Measurements from ENCODE around the gene CAPZB. TPM values are rescaled to one million over a fixed set of nuclear protein-coding genes. Genes with fewer than 3 reads are reported as not detected.

The CAPZB gene
- total RNA-seq, 1 donor from 2014 or later: 291 TPM

DNA sequence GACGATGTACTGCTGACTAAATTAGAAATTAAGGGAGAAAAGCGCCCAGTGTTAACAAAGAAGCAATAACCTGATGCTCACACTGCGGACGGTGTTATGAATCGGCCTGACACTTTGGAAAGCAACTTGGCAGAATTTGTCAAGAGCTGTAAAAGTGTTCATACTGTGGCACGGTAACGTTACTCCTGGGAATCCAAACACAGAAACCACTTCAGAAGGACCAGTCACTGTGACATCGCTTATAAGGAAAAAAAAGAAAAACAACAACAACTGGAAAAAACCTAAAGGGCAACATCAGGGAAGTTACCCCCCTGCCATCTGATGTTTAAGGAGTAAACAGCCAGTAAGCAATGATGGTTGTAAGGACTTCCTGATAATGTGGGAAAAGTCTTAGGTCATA lies 27.7 kb downstream of the CAPZB start:
- Mint-ChIP-seq H3K27me3 (no peaks in the 10 kb centered on the region), H3K36me3 (ENCODE audit: low read depth) (peaks cover 14% of the 10 kb centered on the region), H3K27ac (peak overlapping the region; percentile 45), H3K4me1 (peaks cover 63% of the 10 kb centered on the region), H3K9me3 (no peaks in the 10 kb centered on the region), H3K4me3 (peak overlapping the region; percentile 5)
- no peak for DNase-seq
- intact Hi-C loops (cut with micrococcal nuclease): no loop called here

- intact Hi-C loops (cut with micrococcal nuclease): no loop called here
- no peaks in the 10 kb centered on the region for H3K9me3 Mint-ChIP-seq
- H3K36me3 Mint-ChIP-seq (ENCODE audit: low read depth): peaks cover 14% of the 10 kb centered on the region
- peak overlapping the region; percentile 45 for H3K27ac Mint-ChIP-seq
- peaks cover 65% of the 10 kb centered on the region for H3K4me1 Mint-ChIP-seq
- no peak for DNase-seq
- peak overlapping the region; percentile 5 for H3K4me3 Mint-ChIP-seq
- H3K27me3 Mint-ChIP-seq: no peaks in the 10 kb centered on the region
These were observed 28.3 kb downstream of the CAPZB start for GRCh38 chr1:19456968-19457441.

- peaks cover 18% of the 10 kb centered on the region for H3K36me3 Mint-ChIP-seq (ENCODE audit: low read depth)
- no peaks in the 10 kb centered on the region for H3K27me3 Mint-ChIP-seq
- no peaks in the 10 kb centered on the region for H3K9me3 Mint-ChIP-seq
- H3K4me3 Mint-ChIP-seq: no peak overlapping the region
- no peak for DNase-seq
- intact Hi-C loops (cut with micrococcal nuclease): no loop called here
- no peak overlapping the region for H3K27ac Mint-ChIP-seq
- peaks cover 63% of the 10 kb centered on the region for H3K4me1 Mint-ChIP-seq
These were observed 30.0 kb downstream of the CAPZB start for GRCh38 chr1:19455353-19455752.

DNA sequence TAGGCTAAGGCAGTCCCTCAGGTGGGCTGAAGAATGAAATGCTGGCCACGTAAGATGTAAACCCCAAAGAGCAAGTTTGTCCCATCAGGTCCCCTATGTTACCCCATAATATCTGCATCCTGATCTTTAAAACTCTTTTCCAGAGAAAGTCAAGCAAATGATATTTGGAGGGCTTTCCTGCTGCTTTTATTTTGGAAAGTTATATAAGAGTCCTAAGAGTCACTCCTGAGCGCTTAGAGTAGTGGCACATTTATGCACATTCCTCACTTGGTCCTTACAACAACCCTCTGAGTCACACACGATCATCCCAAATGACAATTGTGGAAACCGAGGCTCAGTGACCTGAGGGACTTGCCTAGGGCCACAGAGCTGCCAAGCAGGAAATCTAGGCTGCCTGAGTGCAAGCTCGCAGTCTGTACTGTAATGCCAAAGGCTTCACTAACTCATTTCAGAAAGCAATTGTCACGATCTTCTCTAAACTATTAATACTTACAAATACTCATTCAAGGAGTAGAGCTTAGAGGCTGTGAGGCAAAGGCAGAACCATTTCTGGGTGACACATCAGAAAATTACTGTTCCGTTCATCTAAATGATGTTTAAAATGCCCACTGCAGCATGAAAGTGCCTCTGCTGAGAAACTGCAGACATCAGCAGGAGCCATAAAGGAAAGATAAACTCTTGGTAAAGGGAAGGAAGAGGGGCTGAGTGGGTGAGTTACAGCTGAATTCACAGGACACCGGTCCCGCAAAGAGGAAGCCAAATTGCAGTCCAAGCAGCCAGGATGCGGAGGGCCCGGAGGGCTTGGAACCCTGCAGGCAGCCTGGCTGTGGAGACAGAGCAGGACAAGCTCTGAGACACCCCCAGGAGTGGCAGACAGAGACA lies 30.8 kb downstream of the CAPZB start:
- intact Hi-C loops (cut with micrococcal nuclease): no loop called here
- no peak for DNase-seq
- H3K27me3 Mint-ChIP-seq: no peaks in the 10 kb centered on the region
- no peaks in the 10 kb centered on the region for H3K9me3 Mint-ChIP-seq
- peak overlapping the region; percentile 21 for H3K4me3 Mint-ChIP-seq
- peaks cover 64% of the 10 kb centered on the region for H3K4me1 Mint-ChIP-seq
- H3K36me3 Mint-ChIP-seq (ENCODE audit: low read depth): peaks cover 14% of the 10 kb centered on the region
- H3K27ac Mint-ChIP-seq: peak overlapping the region; percentile 73

- no peak overlapping the region for H3K27ac Mint-ChIP-seq
These were observed 31.6 kb downstream of the CAPZB start for GRCh38 chr1:19453741-19454201.

GRCh38 chr1:19452221-19452663 lies 33.1 kb downstream of the CAPZB start:
- H3K27ac Mint-ChIP-seq: peak overlapping the region; percentile 85
- H3K36me3 Mint-ChIP-seq (ENCODE audit: low read depth): peaks cover 28% of the 10 kb centered on the region
- no peaks in the 10 kb centered on the region for H3K27me3 Mint-ChIP-seq
- no peak for DNase-seq
- intact Hi-C loops (cut with micrococcal nuclease): no loop called here
- no peaks in the 10 kb centered on the region for H3K9me3 Mint-ChIP-seq
- no peak overlapping the region for H3K4me3 Mint-ChIP-seq
- peaks cover 67% of the 10 kb centered on the region for H3K4me1 Mint-ChIP-seq

More at GRCh38 chr1:19453741-19454201, 31.6 kb downstream of the CAPZB start:
- no peaks in the 10 kb centered on the region for H3K9me3 Mint-ChIP-seq
- no peaks in the 10 kb centered on the region for H3K27me3 Mint-ChIP-seq
- H3K36me3 Mint-ChIP-seq (ENCODE audit: low read depth): peaks cover 20% of the 10 kb centered on the region
- intact Hi-C loops (cut with micrococcal nuclease): no loop called here
- DNase-seq: no peak
- peaks cover 63% of the 10 kb centered on the region for H3K4me1 Mint-ChIP-seq
- no peak overlapping the region for H3K4me3 Mint-ChIP-seq

GRCh38 chr1:19450811-19451515 lies 34.4 kb downstream of the CAPZB start:
- no peaks in the 10 kb centered on the region for H3K27me3 Mint-ChIP-seq
- H3K4me3 Mint-ChIP-seq: peak overlapping the region; percentile 26
- H3K36me3 Mint-ChIP-seq (ENCODE audit: low read depth): peaks cover 29% of the 10 kb centered on the region
- peak overlapping the region; percentile 94 for H3K27ac Mint-ChIP-seq
- intact Hi-C loops (cut with micrococcal nuclease): loop anchor here (1.0 to 2.0 kb wide), 3 partner anchors 8 to 60 kb away; no protein-coding TSS in a partner anchor
- peaks cover 67% of the 10 kb centered on the region for H3K4me1 Mint-ChIP-seq
- no peak for DNase-seq
- H3K9me3 Mint-ChIP-seq: no peaks in the 10 kb centered on the region

- H3K4me1 Mint-ChIP-seq: peaks cover 69% of the 10 kb centered on the region
- no peak overlapping the region for H3K4me3 Mint-ChIP-seq
- H3K27me3 Mint-ChIP-seq: no peaks in the 10 kb centered on the region
- intact Hi-C loops (cut with micrococcal nuclease): loop anchor here (1.0 to 2.0 kb wide), 3 partner anchors 10 to 58 kb away; no protein-coding TSS in a partner anchor
- no peak for DNase-seq
- H3K36me3 Mint-ChIP-seq (ENCODE audit: low read depth): peaks cover 28% of the 10 kb centered on the region
- H3K9me3 Mint-ChIP-seq: no peaks in the 10 kb centered on the region
- H3K27ac Mint-ChIP-seq: peak overlapping the region; percentile 90
These were observed 35.7 kb downstream of the CAPZB start for GRCh38 chr1:19449454-19450228.

GRCh38 chr1:19448491-19449439 lies 36.6 kb downstream of the CAPZB start:
- no peaks in the 10 kb centered on the region for H3K27me3 Mint-ChIP-seq
- no peaks in the 10 kb centered on the region for H3K9me3 Mint-ChIP-seq
- H3K4me1 Mint-ChIP-seq: peaks cover 68% of the 10 kb centered on the region
- peaks cover 28% of the 10 kb centered on the region for H3K36me3 Mint-ChIP-seq (ENCODE audit: low read depth)
- intact Hi-C loops (cut with micrococcal nuclease): loop anchor here (1.0 kb wide), 1 partner anchor 38 kb away; no protein-coding TSS in a partner anchor
- peak overlapping the region; percentile 58 for H3K4me3 Mint-ChIP-seq
- no peak for DNase-seq
- peak overlapping the region; percentile 90 for H3K27ac Mint-ChIP-seq

DNA sequence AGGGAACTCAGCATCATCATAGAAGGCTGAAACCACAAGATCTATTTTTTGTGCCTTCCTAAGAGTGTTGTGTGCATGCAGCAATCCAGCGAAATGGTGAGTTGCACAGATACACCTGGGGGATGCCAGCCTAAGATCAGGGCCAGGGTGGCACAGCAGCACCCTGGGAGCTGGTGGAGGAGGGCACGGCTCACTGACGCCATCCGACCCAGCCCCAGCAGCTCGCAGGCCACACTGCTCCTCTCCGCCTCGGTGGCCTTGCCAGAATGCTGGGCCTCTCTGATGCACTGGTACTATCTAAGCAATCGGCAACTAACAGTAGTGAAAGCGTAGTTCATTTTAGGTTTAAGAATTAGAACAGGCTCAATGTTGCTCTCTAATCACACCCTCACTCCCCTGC lies 37.8 kb downstream of the CAPZB start:
- no peaks in the 10 kb centered on the region for H3K9me3 Mint-ChIP-seq
- no peaks in the 10 kb centered on the region for H3K27me3 Mint-ChIP-seq
- H3K4me1 Mint-ChIP-seq: peaks cover 66% of the 10 kb centered on the region
- no peak overlapping the region for H3K4me3 Mint-ChIP-seq
- H3K27ac Mint-ChIP-seq: peak overlapping the region; percentile 90
- intact Hi-C loops (cut with micrococcal nuclease): no loop called here
- H3K36me3 Mint-ChIP-seq (ENCODE audit: low read depth): peaks cover 28% of the 10 kb centered on the region
- no peak for DNase-seq

DNA sequence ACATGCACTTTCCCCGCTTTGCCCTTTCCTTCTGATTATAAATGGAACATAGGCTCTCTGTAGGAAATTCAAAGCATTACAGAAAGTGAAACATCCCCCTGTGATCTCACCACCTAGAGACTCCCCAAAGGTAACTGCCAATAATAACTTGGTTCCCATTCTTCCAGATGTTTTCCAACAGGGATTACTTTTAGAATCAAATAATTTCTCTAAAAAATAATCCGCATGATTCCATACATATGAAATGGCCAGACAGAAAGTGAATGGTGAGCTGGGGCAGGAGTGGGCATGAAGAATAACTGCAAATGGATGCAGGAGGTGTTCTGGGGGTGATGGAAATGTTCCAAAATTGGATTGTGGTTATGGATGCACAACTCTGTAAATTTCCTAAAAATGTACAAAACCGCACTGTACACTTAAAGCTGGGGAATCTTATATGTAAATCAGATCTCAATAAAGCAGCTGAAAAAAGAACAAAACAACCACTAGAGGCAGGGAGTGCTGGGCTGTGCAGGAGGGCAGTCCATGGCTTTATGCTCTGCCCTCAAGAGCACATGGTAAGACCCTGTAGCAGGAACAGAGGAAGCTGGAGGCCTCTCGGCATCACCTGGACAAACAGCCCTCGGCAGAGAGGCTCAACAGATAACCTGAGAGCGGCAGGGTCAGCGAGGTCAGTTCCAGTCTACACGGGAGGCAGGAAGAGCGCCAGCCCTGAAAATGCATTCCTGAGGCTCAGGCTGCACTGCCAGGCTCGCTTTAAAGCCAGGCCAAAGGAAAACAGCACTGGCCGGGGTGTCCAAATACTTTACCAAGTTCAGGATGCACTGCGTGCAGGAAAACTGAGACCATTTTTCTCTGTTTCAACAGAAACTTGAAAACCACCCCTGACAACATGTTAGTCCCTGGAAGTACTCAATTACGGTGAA lies 39.7 kb downstream of the CAPZB start:
- Mint-ChIP-seq H3K4me3 (peak overlapping the region; percentile 34), H3K27ac (peak overlapping the region; percentile 83), H3K36me3 (ENCODE audit: low read depth) (peaks cover 23% of the 10 kb centered on the region), H3K9me3 (no peaks in the 10 kb centered on the region), H3K27me3 (no peaks in the 10 kb centered on the region), H3K4me1 (peaks cover 61% of the 10 kb centered on the region)
- intact Hi-C loops (cut with micrococcal nuclease): no loop called here
- DNase-seq: no peak
